ENCODE results near the gene MEI4.

MEI4 gene

DNA sequence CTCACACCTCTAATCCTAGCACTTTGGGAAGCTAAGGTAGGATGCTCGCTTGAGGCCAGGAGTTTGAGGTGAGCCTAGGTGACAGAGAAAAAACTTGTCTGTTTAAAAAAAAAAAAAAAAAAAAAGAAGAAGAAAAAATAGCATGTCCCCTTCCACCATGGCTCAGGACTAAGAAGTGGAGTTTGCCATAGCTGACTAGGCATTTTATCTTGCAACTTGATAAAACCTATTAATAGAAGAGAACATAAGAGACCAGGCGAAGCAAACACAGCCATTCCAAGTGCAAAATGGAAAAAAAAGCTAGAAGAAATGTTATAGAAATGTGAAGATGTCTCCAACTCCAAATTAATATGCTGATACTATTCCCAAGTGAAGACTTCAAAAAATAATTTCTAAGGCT, 277.5 kb downstream of the MEI4 start:
- no peak for DNase-seq (ENCODE audit: low read depth in 1 of 2, low spot score in 1 of 2)

DNA sequence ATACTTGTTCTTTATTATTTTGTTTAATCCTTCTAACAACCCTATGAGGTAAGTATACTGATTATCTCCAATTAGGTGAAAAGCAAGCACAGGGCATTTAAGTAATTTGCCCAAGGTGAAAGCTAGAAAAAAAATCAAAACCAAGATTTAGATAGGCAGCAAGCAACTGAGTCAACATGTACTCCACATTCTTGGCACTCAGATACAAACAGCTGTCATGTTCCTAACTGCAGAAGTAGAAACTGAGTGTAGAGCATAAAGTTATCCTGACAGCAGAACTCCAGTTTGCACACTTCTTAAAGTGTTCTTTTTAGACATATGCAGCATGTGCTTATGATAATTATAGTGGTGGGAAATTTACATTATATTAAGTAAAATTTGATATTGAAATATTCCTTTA, 278.1 kb downstream of the MEI4 start:
- DNase-seq (ENCODE audit: low read depth in 1 of 2, low spot score in 1 of 2), result no peak

DNA sequence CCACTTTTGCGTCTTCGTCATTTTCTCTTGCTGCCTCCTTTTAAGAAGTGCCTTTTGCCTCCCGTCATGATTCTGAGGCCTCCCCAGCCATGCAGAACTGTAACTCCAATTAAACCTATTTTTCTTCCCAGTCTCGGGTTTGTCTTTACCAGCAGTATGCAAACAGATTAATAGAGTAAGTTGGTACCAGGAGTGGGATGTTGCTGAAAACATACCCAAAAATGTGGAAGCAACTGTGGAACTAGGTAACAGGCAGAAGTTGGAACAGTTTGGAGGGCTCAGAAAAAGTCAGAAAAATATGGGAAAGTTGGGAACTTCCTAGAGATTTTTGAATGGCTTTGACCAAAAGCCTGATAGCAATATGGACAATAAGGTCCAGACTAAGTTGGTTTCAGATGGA, 309.2 kb downstream of the MEI4 start:
- DNase-seq (ENCODE audit: low read depth in 1 of 2, low spot score in 1 of 2), result no peak

DNA sequence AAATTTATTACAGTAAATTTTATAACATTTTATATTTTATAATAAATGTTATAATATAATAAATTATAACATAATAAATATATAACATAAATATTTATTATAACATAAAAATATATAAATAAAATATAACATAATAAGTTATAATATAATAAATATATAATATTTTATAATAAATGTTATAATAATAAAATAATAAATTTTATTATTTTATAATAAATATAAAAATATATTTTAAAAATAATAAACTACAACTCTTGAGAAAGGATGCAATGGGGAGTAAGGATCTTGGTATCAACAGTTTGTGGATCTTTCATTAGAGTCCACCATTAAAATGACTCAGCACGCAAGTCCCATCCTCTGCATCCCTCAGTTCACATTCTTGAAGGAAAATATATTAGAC, 312.6 kb downstream of the MEI4 start:
- DNase-seq (ENCODE audit: low read depth in 1 of 2, low spot score in 1 of 2), result no peak

DNA sequence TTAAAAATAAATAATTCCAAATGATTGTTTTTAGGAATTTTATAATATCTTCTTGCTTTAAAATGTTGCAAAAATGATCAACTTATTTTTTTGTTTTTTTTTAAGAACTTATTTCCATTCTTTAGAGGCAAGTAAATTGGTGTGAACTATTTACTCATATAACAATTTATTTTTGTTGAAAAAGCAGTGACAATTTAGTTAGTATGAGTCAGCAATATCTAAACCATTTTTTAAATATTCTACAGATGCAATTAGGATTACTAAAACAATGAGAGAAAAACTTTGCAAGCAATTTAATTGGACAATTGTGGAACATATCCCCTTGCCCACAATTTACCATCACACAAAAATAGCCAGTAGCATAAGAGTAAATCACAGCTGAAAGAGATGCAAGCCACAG, 319.5 kb downstream of the MEI4 start:
- no peak for DNase-seq (ENCODE audit: low read depth in 1 of 2, low spot score in 1 of 2)

Measured in stimulated activated CD4-positive, alpha-beta T cell treated with anti-CD3 and anti-CD28 coated beads, Interleukin-15, amount 100 ng/mL, for 1 hour (primary cell).